ENCODE data around the gene VWCE.
"Not testable (repeated sequence)": the region's sequence is repeated elsewhere in the genome, so short reads cannot be mapped to it uniquely, and the experiment has no call there.

- TF ChIP-seq CTCF (IDR thresholded peaks at IDR 0.05); POLR2AphosphoS5 (IDR thresholded peaks at IDR 0.05; ENCODE audit: low read depth, low read length); TCF7L2 (IDR thresholded peaks at IDR 0.05; ENCODE audit: low read depth, low read length); SIN3A (IDR thresholded peaks at IDR 0.05; ENCODE audit: borderline replicate concordance, insufficient read depth, low read depth, low read length); REST (IDR thresholded peaks at IDR 0.05; ENCODE audit: insufficient read depth in 1 of 2, low read depth in 2 of 2, low read length in 1 of 2): not testable (repeated sequence)
These were observed 45.9 kb downstream of the VWCE start for GRCh38 chr11:61249201-61249600.
